HepG2 (cell line): Measurements from ENCODE around the gene FRMD3. TPM values are rescaled to one million over a fixed set of nuclear protein-coding genes. Genes with fewer than 3 reads are reported as not detected.

Experiments used
- ATAC-seq: fragments of 200-7000 bp; cut with Tn5 transposase; 3 replicates; pipeline ENCODE4 v1.9.1; 2020; ENCODE audit warnings: mild to moderate bottlenecking, moderate library complexity
- BruUV-seq: library from RNA; stranded (reverse); fragments of 400-500 nt; replicated peaks from 2 replicates; lab custom pipeline; 2021; lab: Mats Ljungman, UMichigan
- CTCF ChIA-PET: fragments of 300-600 bp; formaldehyde crosslinking; extraction: SDS; loops from one replicate; lab custom pipeline; 2021; ENCODE audit warnings: low total read pairs, inconsistent platforms, low intra/inter-chr PET ratio; lab: Yijun Ruan, JAX
- POLR2A ChIA-PET: fragments of 350-600 bp; sonication (Branson Sonifier 250); formaldehyde crosslinking; loops from one replicate; lab custom pipeline; 2020; ENCODE audit warnings: antibody characterized with exemption, inconsistent platforms; lab: Yijun Ruan, JAX
- DNase-seq: peaks from one replicate; pipeline ENCODE4 v3.0.0-alpha.2; 2015; ENCODE audit warnings: low spot score
- FAIRE-seq: peaks from 3 replicates; lab custom pipeline; 2011; peaks lifted over from hg19 to GRCh38; lab: Jason Lieb, UNC
- H2AFZ ChIP-seq: one replicate; pipeline ENCODE4 v1.6.1; 2011; ENCODE audit warnings: low read length, inconsistent platforms
- H3K27ac ChIP-seq: fragments of 300-600 bp; 3 replicates; pipeline ENCODE4 v1.8.0; 2011; ENCODE audit warnings: mixed run types, mild to moderate bottlenecking, mixed read lengths, low read length, inconsistent platforms; ENCODE audit not compliant: insufficient read depth; ENCODE audit errors: extremely low read length
- H3K27me3 ChIP-seq, 2 experiments: fragments of 200-600 bp in 1 of 2; 2 replicates in 1 of 2; 3 replicates in 1 of 2; pipeline versions ENCODE4 v1.6.0 to v1.8.0; 2011; ENCODE audit warnings: low read length in 2 of 2, mild to moderate bottlenecking in 2 of 2, moderate library complexity in 2 of 2, inconsistent platforms in 1 of 2; ENCODE audit not compliant: insufficient read depth in 2 of 2, control insufficient read depth in 1 of 2
- H3K36me3 ChIP-seq, 2 experiments: fragments of 200-600 bp in 1 of 2; replicated peaks in 1 of 2; 2 replicates in 1 of 2; 3 replicates in 1 of 2; pipeline versions ENCODE4 v1.5.1 to v1.8.0; 2011; ENCODE audit warnings: low read length in 2 of 2, inconsistent platforms in 1 of 2; ENCODE audit not compliant: insufficient read depth in 2 of 2, control insufficient read depth in 1 of 2
- H3K4me1 ChIP-seq: 2 replicates; pipeline ENCODE4 v1.5.1; 2012; ENCODE audit warnings: low read length, inconsistent platforms; ENCODE audit not compliant: insufficient read depth
- H3K4me2 ChIP-seq: 2 replicates; pipeline ENCODE4 v1.6.0; 2011; ENCODE audit warnings: low read depth, low read length, inconsistent platforms
- H3K4me3 ChIP-seq, 3 experiments: fragments of 200-600 bp in 1 of 3; sonication (generic), shearing (Covaris generic) in 1 of 3; replicated peaks in 1 of 3; 2 replicates each; pipeline ENCODE4 v1.5.1; 2011 to 2016; ENCODE audit warnings: low read length in 3 of 3, inconsistent platforms in 2 of 3, low read depth in 2 of 3, mild to moderate bottlenecking in 2 of 3, control low read depth in 1 of 3, mixed read lengths in 1 of 3; ENCODE audit not compliant: insufficient read depth in 1 of 3
- H3K79me2 ChIP-seq: one replicate; pipeline ENCODE4 v1.6.1; 2011; ENCODE audit warnings: low read length, inconsistent platforms; ENCODE audit not compliant: insufficient read depth
- H3K9ac ChIP-seq: 2 replicates; pipeline ENCODE4 v1.6.0; 2011; ENCODE audit warnings: mild to moderate bottlenecking, low read depth, low read length, inconsistent platforms; ENCODE audit not compliant: insufficient read depth
- H3K9me3 ChIP-seq: 2 replicates; pipeline ENCODE4 v1.5.1; 2012; ENCODE audit warnings: mild to moderate bottlenecking, low read length
- H4K20me1 ChIP-seq: 2 replicates; pipeline ENCODE4 v1.6.0; 2011; ENCODE audit warnings: inconsistent platforms, mild to moderate bottlenecking, low read length, moderate library complexity; ENCODE audit not compliant: insufficient read depth
- BHLHE40 ChIP-seq: IDR thresholded peaks from 2 replicates; pipeline ENCODE4 v1.6.1; 2011; ENCODE audit warnings: low read length, improper control_type of control experiment
- RNF2 ChIP-seq: fragments of 450-650 bp; conservative IDR thresholded peaks from 2 replicates; pipeline ENCODE4 v1.6.1; 2016; ENCODE audit warnings: low read depth
- SIX1 ChIP-seq: sonication (generic); formaldehyde crosslinking; IDR thresholded peaks from 2 replicates; pipeline ENCODE4 v1.4.0; 2020; ENCODE audit warnings: missing genetic modification reagents, borderline replicate concordance
- ZBTB25 ChIP-seq: IDR thresholded peaks from 2 replicates; pipeline ENCODE4 v1.6.1; 2018; ENCODE audit warnings: missing genetic modification reagents
- ZNF652 ChIP-seq: IDR thresholded peaks from 2 replicates; pipeline ENCODE4 v1.6.1; 2016; ENCODE audit warnings: low read depth, borderline replicate concordance
- WGBS: methylation state at CpG from one replicate; pipeline ENCODE4 v1.1.6; 2017; ENCODE audit warnings: low lambda C conversion rate; 5-methylcytosine and 5-hydroxymethylcytosine counted together
- in situ Hi-C: cut with HindIII; loops from 2 replicates; pipeline ENCODE4 v1.10.0; 2017; ENCODE audit warnings: low pct_unique_long_range_greater_than_20kb; ENCODE audit not compliant: extremely low pct_ligation_motif_present
- intact Hi-C: fragments of 100-400 bp; cut with micrococcal nuclease; formaldehyde crosslinking; loops from one replicate; pipeline ENCODE4 v1.10.0; 2022; ENCODE audit not compliant: unreplicated experiment
- polyA plus RNA-seq, 8 experiments: library from polyadenylated mRNA; depleted of rRNA in 3 of 8; stranded (reverse) in 7 of 8; unstranded in 1 of 8; fragments of >200 nt; fragmentation: Illumina TruSeq in 4 of 8; extraction: Trizol in 4 of 8; gene quantifications; 2 replicates each; pipeline versions ENCODE4 v1.2.1 to v1.2.3, GENCODE V29; 2011 to 2016; ENCODE audit warnings: low read depth in 4 of 8, missing spikeins in 1 of 8, mixed read lengths in 1 of 8; ENCODE audit not compliant: insufficient read depth in 1 of 8
- total RNA-seq, 5 experiments: library from RNA; depleted of rRNA; stranded (reverse); fragments of >200 nt; fragmentation: Illumina TruSeq; extraction: Trizol; gene quantifications; 2 replicates each; pipeline ENCODE4 v1.2.3, GENCODE V29; 2016; ENCODE audit warnings: low read depth in 1 of 5
- TF ChIP-seq, protein P1 (sequence below): sonication (generic); formaldehyde crosslinking; conservative IDR thresholded peaks from 2 replicates; pipeline ENCODE4 v1.4.0; 2020; ENCODE audit warnings: missing genetic modification reagents
- TF ChIP-seq, protein P2 (sequence below): sonication (generic); formaldehyde crosslinking; IDR thresholded peaks from 2 replicates; pipeline ENCODE4 v1.4.0; 2020; ENCODE audit warnings: mild to moderate bottlenecking, missing genetic modification reagents

The FRMD3 gene
- total and polyA plus RNA-seq, 2 of the 13 experiments (the other 11 are each of a cell fraction or from before 2014, with no cell fraction given), result 3.2 to 7.7 TPM

- WGBS, result 4% methylated on average over 3 of the region's 3 CpGs
- intact Hi-C loops, result no loop called here
- CTCF ChIA-PET, result no interaction called here
These were observed 339.8 kb downstream of the FRMD3 start for GRCh38 chr9:83198371-83198770.

More at GRCh38 chr9:83198371-83198770, 339.8 kb downstream of the FRMD3 start:
- Histone ChIP-seq H3K36me3 (no peaks in the 10 kb centered on the region), H3K4me3 (no peak overlapping the region), H3K9me3 (no peaks in the 10 kb centered on the region), H3K4me2 (no peak overlapping the region), H4K20me1 (no peaks in the 10 kb centered on the region), H3K4me1 (no peaks in the 10 kb centered on the region), H3K9ac (no peak overlapping the region), H3K27ac (no peak overlapping the region), H2AFZ (no peak overlapping the region), H3K79me2 (no peaks in the 10 kb centered on the region), H3K27me3 (peaks cover 2 to 30% of the 10 kb centered on the region in 2 experiments; a peak in 3 of 5 replicates)
- FAIRE-seq (no peak), DNase-seq (no peak), ATAC-seq (no peak)
- no TSS peak for BruUV-seq
- POLR2A ChIA-PET, result no interaction called here
- in situ Hi-C loops, result no loop called here
- no peak for TF ChIP-seq ZBTB25
- no peak for TF ChIP-seq BHLHE40
- TF ChIP-seq ZNF652, result no peak
- TF ChIP-seq SIX1 (CRISPR knock-in tag), result no peak
- TF ChIP-seq, protein P1, sequence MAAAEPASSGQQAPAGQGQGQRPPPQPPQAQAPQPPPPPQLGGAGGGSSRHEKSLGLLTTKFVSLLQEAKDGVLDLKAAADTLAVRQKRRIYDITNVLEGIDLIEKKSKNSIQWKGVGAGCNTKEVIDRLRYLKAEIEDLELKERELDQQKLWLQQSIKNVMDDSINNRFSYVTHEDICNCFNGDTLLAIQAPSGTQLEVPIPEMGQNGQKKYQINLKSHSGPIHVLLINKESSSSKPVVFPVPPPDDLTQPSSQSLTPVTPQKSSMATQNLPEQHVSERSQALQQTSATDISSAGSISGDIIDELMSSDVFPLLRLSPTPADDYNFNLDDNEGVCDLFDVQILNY (CRISPR knock-in tag), result no peak
- TF ChIP-seq, protein P2, sequence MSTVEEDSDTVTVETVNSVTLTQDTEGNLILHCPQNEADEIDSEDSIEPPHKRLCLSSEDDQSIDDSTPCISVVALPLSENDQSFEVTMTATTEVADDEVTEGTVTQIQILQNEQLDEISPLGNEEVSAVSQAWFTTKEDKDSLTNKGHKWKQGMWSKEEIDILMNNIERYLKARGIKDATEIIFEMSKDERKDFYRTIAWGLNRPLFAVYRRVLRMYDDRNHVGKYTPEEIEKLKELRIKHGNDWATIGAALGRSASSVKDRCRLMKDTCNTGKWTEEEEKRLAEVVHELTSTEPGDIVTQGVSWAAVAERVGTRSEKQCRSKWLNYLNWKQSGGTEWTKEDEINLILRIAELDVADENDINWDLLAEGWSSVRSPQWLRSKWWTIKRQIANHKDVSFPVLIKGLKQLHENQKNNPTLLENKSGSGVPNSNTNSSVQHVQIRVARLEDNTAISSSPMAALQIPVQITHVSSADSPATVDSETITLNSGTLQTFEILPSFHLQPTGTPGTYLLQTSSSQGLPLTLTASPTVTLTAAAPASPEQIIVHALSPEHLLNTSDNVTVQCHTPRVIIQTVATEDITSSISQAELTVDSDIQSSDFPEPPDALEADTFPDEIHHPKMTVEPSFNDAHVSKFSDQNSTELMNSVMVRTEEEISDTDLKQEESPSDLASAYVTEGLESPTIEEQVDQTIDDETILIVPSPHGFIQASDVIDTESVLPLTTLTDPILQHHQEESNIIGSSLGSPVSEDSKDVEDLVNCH (CRISPR knock-in tag), result no peak
- no peak for TF ChIP-seq RNF2
